Loucy (cell line): ENCODE results near the gene DOCK6.

Experiments
- H2AFZ ChIP-seq: fragments of 200-600 bp; sonication (generic); 2 replicates; pipeline ENCODE4 v1.6.0; 2016; ENCODE audit warnings: antibody characterized with exemption, mild to moderate bottlenecking, low read length, moderate library complexity
- H3F3A ChIP-seq: fragments of 200-600 bp; 2 replicates; pipeline ENCODE4 v1.6.0; 2016; ENCODE audit warnings: antibody characterized with exemption, low read depth, mild to moderate bottlenecking
- H3K27me3 ChIP-seq: fragments of 200-600 bp; sonication (generic); 2 replicates; pipeline ENCODE4 v1.6.1; 2014; ENCODE audit warnings: low read length, mild to moderate bottlenecking; ENCODE audit not compliant: insufficient read depth, poor library complexity, severe bottlenecking
- H3K36me3 ChIP-seq: fragments of 200-600 bp; sonication (generic); 2 replicates; pipeline ENCODE4 v1.6.1; 2016; ENCODE audit warnings: low read length; ENCODE audit not compliant: insufficient read depth
- H3K4me1 ChIP-seq: fragments of 200-600 bp; sonication (generic); 2 replicates; pipeline ENCODE4 v1.5.1; 2014; ENCODE audit warnings: low read length, mild to moderate bottlenecking; ENCODE audit not compliant: insufficient read depth, poor library complexity, severe bottlenecking
- H3K4me2 ChIP-seq: fragments of 200-600 bp; sonication (generic); 2 replicates; pipeline ENCODE4 v1.6.0; 2014; ENCODE audit warnings: antibody characterized with exemption, low read length, low read depth, mild to moderate bottlenecking; ENCODE audit not compliant: poor library complexity, severe bottlenecking
- H3K4me3 ChIP-seq: fragments of 200-600 bp; sonication (generic); 2 replicates; pipeline ENCODE4 v1.5.1; 2014; ENCODE audit warnings: low read length, mild to moderate bottlenecking, mixed read lengths; ENCODE audit not compliant: poor library complexity, severe bottlenecking
- H3K79me2 ChIP-seq: fragments of 200-600 bp; sonication (generic); 2 replicates; pipeline ENCODE4 v1.6.1; 2014; ENCODE audit warnings: low read length; ENCODE audit not compliant: insufficient read depth
- H3K9ac ChIP-seq: fragments of 200-600 bp; sonication (generic); 2 replicates; pipeline ENCODE4 v1.6.0; 2014; ENCODE audit warnings: mild to moderate bottlenecking, low read depth, low read length, moderate library complexity; ENCODE audit not compliant: poor library complexity, severe bottlenecking
- H3K9me2 ChIP-seq: fragments of 200-600 bp; sonication (generic); replicated peaks from 2 replicates; pipeline ENCODE4 v1.6.1; 2016; ENCODE audit warnings: low read depth, low read length, mixed read lengths
- H3K9me3 ChIP-seq: fragments of 200-600 bp; sonication (generic); 2 replicates; pipeline ENCODE4 v1.6.1; 2014; ENCODE audit warnings: mild to moderate bottlenecking, antibody characterized with exemption, low read length, low read depth; ENCODE audit not compliant: insufficient read depth
- H4K20me1 ChIP-seq: fragments of 200-600 bp; sonication (generic); 2 replicates; pipeline ENCODE4 v1.6.0; 2014; ENCODE audit warnings: antibody characterized with exemption, low read length, mild to moderate bottlenecking; ENCODE audit not compliant: insufficient read depth, poor library complexity, severe bottlenecking
- CTCF ChIP-seq: fragments of 200-600 bp; sonication (generic); conservative IDR thresholded peaks from 2 replicates; pipeline ENCODE4 v1.5.1; 2014; ENCODE audit warnings: mild to moderate bottlenecking, antibody characterized with exemption, low read length
- EZH2phosphoT487 ChIP-seq: fragments of 200-600 bp; IDR thresholded peaks from 2 replicates; pipeline ENCODE4 v1.6.1; 2018; ENCODE audit warnings: antibody characterized with exemption, mild to moderate bottlenecking, moderate library complexity, borderline replicate concordance

DOCK6 gene

GRCh38 chr19:11263726-11264125, 1.4 kb upstream of the DOCK6 start:
- Histone ChIP-seq H3K27me3 (no peaks in the 10 kb centered on the region), H4K20me1 (no peaks in the 10 kb centered on the region)

GRCh38 chr19:11261431-11261970, 823 bp downstream of the DOCK6 start:
- Histone ChIP-seq H3K4me3 (no peak overlapping the region), H3K4me2 (no peak overlapping the region)

More at GRCh38 chr19:11263726-11264125, 1.4 kb upstream of the DOCK6 start:
- H3K4me3 ChIP-seq: no peak overlapping the region
- no peaks in the 10 kb centered on the region for H3K79me2 ChIP-seq
- no peak overlapping the region for H3K4me2 ChIP-seq
- TF ChIP-seq CTCF: no peak
- no peak for TF ChIP-seq EZH2phosphoT487
- H3K36me3 ChIP-seq: no peaks in the 10 kb centered on the region
- no peaks in the 10 kb centered on the region for H3K4me1 ChIP-seq
- H3K9ac ChIP-seq: no peak overlapping the region
- H3K9me2 ChIP-seq: no peaks in the 10 kb centered on the region
- H3K9me3 ChIP-seq: no peaks in the 10 kb centered on the region
- H2AFZ ChIP-seq: no peak overlapping the region
- no peaks in the 10 kb centered on the region for H3F3A ChIP-seq

GRCh38 chr19:11260996-11261395, 1.3 kb downstream of the DOCK6 start:
- no peaks in the 10 kb centered on the region for H4K20me1 ChIP-seq
- no peaks in the 10 kb centered on the region for H3K27me3 ChIP-seq
- H3F3A ChIP-seq: no peaks in the 10 kb centered on the region
- H3K36me3 ChIP-seq: no peaks in the 10 kb centered on the region
- TF ChIP-seq CTCF (no peak), EZH2phosphoT487 (no peak)
- no peak overlapping the region for H3K4me3 ChIP-seq
- H3K9me2 ChIP-seq: no peaks in the 10 kb centered on the region
- H3K79me2 ChIP-seq: no peaks in the 10 kb centered on the region
- no peaks in the 10 kb centered on the region for H3K4me1 ChIP-seq
- H2AFZ ChIP-seq: no peak overlapping the region
- H3K9ac ChIP-seq: no peak overlapping the region
- no peak overlapping the region for H3K4me2 ChIP-seq
- no peaks in the 10 kb centered on the region for H3K9me3 ChIP-seq

More at GRCh38 chr19:11261431-11261970, 823 bp downstream of the DOCK6 start:
- Histone ChIP-seq H2AFZ (no peak overlapping the region), H3K9ac (no peak overlapping the region), H4K20me1 (no peaks in the 10 kb centered on the region), H3K79me2 (no peaks in the 10 kb centered on the region), H3K4me1 (no peaks in the 10 kb centered on the region), H3K9me2 (no peaks in the 10 kb centered on the region), H3K36me3 (no peaks in the 10 kb centered on the region), H3K9me3 (no peaks in the 10 kb centered on the region), H3K27me3 (no peaks in the 10 kb centered on the region), H3F3A (no peaks in the 10 kb centered on the region)
- TF ChIP-seq EZH2phosphoT487 (no peak), CTCF (no peak)
